ENCODE results near the gene GSTM2.

Gene GSTM2

GRCh38 chr1:109625601-109626560 is 42.0 kb upstream of the GSTM2 start:
- TF ChIP-seq CTCF (IDR thresholded peaks at IDR 0.05; ENCODE audit: low read depth, low read length): no peak
- DNase-seq (ENCODE audit: low read depth in 2 of 2): no peak
- H3K4me3 ChIP-seq (replicated peaks in 1 of 2; ENCODE audit: low read depth in 2 of 2, low read length in 2 of 2): no peak overlapping the region

GRCh38 chr1:109626682-109627408 is 41.0 kb upstream of the GSTM2 start:
- TF ChIP-seq CTCF (IDR thresholded peaks at IDR 0.05; ENCODE audit: low read depth, low read length): no peak
- no peak overlapping the region for H3K4me3 ChIP-seq (replicated peaks in 1 of 2; ENCODE audit: low read depth in 2 of 2, low read length in 2 of 2)
- no peak for DNase-seq (ENCODE audit: low read depth in 2 of 2)

GRCh38 chr1:109627692-109628399 is 40.0 kb upstream of the GSTM2 start:
- no peak overlapping the region for H3K4me3 ChIP-seq (replicated peaks in 1 of 2; ENCODE audit: low read depth in 2 of 2, low read length in 2 of 2)
- DNase-seq (ENCODE audit: low read depth in 2 of 2): no peak
- no peak for TF ChIP-seq CTCF (IDR thresholded peaks at IDR 0.05; ENCODE audit: low read depth, low read length)

- no peak overlapping the region for H3K4me3 ChIP-seq (replicated peaks in 1 of 2; ENCODE audit: low read depth in 2 of 2, low read length in 2 of 2)
- DNase-seq (ENCODE audit: low read depth in 2 of 2): peak in 1 of 2 donors; percentile 56
- TF ChIP-seq CTCF (IDR thresholded peaks at IDR 0.05; ENCODE audit: low read depth, low read length): no peak
Measured at GRCh38 chr1:109628540-109629321, 39.1 kb upstream of the GSTM2 start.

- no peak for TF ChIP-seq CTCF (IDR thresholded peaks at IDR 0.05; ENCODE audit: low read depth, low read length)
- no peak for DNase-seq (ENCODE audit: low read depth in 2 of 2)
- no peak overlapping the region for H3K4me3 ChIP-seq (replicated peaks in 1 of 2; ENCODE audit: low read depth in 2 of 2, low read length in 2 of 2)
Measured at GRCh38 chr1:109629372-109630030, 38.4 kb upstream of the GSTM2 start.
